GM21717 (cell line): ENCODE measurements around the gene LBH.

Source experiments
- ATAC-seq: cut with Tn5 transposase; IDR thresholded peaks from one replicate; pipeline ENCODE4 v1.9.1; 2021; ENCODE audit warnings: mild to moderate bottlenecking, moderate library complexity; ENCODE audit not compliant: unreplicated experiment

LBH gene

DNA sequence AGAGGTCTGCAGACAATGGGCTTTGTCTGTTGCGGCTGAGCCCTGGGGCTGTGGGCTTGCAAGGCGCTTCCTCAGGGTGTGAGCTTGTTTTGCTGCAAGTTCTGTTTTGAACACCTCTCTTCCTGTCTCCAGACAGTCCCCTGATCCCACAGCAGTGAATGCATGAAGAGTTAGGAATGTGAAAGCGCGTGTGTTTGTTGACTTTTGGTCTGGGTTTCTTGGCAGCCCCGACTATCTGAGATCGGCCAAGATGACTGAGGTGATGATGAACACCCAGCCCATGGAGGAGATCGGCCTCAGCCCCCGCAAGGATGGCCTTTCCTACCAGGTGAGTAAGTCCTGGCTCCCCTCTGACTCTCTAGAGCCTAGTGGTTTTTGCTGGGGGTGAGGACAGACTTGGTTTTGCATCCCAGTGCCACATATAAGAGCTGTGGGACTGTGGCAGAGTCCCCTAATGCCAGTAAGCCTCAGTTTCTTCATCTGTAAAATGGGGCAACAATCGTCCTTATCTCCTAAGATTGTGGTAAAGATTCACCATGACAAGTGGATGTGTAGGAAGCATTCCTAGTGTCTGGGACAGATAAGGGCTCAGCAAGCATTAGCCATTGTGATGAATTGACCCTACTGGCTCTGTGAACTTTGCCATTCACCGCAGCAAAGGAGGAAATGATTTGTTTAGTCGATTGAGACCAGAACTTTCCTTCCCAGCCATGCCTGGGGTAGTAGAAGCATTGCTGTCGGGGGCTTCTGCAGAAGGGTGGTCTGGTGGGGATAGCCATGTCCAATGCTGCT, 3.0 kb downstream of the LBH start:
- ATAC-seq, result no peak

DNA sequence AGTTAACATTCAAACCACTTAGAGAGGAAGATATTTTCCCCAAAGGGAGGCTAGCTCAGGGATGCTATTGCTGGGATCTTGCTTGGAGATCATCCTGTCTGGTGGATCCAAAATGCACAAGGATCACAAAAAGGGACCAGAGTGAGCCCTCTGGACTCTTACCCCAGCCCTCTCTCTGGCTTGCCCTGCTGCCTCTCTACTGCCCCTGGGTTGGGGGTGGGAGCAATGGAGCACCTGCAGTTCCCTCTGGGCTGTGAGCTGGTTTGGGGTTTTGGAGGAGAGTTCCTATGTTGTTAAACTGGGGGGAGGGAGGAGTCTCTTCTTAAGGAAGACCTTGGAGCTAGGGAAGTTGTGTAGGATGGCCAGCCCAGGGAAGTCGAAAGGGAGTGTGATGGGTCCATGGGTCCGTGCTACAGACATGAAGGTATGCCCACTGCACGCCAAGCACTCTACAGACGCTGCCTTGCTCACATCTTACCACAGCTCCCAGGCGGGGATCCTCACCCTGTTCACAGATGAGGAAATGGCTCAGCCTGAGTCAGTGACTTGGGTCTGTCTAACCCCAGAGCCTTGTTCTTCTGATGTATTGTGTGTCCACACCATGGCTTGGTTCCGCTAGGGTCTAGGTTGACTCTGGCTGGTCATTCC, 3.8 kb downstream of the LBH start:
- ATAC-seq, result no peak

DNA sequence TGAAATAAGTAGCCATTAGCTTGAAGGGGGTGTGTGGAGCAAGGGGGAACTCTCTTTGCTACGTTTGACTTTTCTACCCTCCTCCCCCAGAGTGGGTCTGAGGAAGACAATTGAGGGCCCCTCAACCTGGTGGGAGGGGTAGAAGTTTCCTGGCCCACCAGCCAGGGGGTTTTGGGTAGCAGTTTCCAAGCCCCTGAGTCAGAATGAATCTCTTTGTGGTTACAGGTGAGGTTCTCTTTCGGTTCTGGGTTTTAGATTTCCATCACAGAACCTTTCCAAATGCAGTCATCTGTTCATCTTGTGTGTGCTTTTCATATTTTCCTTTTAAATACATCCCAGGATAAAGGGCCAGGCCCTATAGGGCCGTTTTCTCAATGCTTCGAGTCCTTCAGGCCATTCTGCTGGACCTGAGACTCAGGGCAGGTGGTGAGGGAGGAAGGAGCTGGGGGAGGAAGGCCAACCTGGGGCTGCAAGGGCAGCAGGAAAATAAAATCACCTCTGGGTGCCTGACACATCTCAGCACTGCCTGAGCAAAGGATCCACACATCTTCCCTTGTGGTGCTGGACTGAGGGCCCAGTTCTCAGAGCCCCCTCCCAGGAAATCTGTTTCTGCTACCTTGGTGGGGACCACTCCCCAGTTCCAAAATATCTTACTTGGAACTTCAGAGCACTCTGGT, 4.7 kb downstream of the LBH start:
- ATAC-seq, result no peak

DNA sequence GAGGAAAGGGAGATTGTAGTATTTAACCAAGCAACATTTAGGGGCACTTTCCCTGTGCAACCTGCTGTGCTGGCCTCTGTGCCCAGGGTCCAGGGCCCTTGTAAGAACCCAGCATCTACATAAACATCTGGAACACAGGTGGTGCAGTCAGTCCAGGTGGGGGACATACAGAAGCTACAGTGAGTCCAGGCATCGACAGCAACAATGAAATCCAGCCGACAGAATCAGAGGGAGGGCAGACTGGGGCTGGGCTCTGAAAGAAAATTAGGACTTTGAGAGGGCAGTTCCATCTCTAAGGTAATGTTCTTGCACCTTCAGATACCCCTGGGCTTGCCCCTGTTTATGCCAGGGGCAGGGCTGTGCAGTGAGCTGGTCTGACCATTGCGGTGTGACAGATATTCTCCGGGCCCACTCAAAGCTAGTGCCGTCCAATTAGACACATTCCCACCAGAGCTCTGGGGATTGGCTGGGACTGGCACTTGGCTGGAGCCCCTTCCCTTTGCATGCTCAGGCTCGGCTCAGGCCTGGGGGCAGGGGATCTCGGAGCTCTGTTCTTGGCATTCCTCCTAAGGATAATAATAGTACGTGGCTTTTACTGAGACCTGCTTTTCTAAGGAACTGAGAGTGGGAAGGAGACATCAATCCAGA, 5.4 kb downstream of the LBH start:
- no peak for ATAC-seq

DNA sequence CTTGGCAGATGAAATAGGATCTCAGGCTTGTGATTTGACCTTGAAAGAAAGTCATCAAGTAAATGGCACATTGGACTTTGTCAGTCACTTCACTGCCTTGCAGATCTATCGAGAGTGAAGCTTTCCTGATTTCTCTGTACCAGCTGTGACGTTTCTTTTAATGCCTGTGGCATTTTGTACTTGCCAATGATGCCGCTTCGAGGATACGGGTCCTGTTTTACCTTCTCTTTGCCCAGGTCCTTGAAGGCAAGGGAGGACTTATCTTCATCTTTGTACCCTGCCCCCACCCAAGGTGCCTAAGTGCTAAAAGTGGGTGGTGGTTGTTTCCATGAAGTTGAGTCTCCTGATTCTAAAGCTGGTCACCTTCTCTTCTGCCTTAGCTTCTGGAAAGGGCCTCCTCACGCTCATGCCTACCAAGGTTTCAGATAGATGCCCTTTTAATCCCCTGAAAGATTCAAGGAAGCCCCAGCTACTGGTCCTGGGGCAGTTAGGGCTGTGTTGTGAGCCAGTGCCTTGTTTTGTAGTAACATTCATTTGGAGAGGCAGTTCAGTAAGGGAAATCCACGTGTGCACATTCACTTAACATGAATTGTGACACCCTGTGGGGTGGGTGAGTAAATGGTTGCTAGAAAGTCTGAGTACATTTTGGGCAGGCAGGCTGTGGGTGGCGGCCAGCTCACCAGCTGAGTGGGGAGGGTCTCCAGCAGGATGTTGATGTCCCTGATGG, 6.1 kb downstream of the LBH start:
- no peak for ATAC-seq

DNA sequence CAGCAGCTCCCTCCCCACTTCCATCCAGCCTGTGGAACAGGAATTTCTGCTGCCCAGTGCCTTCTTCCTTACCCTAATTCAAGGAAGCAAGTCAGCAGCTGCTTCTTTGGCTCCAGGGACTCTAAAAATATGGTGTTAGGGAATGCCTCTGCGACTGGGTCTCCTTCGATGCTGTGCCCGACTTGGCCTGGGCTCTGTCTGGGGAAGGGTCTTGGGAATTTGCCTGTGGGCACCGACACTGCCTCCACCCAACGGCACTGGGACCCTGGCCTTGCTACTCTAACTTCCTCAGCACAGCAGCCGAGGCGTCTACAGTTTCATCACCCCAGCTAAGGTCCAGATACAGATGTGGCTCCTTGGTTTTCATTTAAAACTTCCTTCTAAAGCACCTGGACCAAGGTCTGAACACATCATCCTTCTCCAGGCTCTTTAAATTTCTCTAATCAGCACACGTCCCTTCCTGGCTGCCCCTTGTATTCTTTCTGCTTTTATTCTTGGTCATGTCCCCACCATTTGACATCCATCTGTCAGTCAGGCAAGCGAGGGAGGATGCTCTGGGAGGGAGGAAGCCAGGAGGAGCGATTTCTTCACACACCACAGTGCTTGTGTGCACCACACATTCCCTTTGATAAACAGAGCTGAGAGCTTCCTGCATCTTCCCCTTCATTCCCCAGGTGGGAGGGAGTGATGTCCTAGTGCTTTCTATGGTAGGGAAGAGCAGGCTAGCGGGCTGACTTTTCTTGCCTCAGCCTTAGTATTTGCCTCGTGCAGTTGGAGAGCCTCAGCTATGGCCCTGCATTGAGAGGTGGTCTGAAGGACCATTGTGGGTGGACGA, 6.8 kb downstream of the LBH start:
- ATAC-seq, result no peak

DNA sequence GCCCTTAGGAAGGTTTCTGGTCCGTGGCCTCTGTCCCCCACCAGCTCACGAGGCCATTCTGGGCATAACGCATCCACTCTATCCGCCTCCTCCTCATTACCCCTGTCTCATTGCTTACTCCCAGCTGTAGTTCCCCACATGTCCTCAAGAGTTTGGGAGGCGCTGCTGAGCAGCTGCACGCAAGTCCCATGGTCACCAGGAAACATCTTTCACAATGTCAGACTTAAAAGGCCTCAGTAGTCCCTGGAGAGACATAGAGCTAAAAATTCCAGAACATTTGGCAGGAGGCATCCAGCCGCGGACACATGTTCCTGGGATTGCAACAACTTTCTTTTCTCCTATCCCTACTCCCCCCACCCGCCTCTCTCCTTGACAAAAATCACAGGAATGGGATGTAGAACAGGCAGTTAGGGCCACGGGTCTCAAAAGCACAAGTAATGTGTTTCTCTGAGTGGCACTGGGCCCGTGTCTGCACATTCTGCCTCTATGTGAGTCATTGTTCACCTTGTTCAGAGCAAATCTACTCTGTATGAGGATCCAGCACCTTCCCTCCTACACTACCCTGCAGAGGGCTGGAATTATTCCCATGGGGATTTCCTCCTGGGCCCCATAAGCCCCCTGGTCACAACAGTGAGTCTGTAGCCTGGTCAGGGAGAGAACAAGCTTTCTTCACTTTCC, 8.1 kb downstream of the LBH start:
- no peak for ATAC-seq

DNA sequence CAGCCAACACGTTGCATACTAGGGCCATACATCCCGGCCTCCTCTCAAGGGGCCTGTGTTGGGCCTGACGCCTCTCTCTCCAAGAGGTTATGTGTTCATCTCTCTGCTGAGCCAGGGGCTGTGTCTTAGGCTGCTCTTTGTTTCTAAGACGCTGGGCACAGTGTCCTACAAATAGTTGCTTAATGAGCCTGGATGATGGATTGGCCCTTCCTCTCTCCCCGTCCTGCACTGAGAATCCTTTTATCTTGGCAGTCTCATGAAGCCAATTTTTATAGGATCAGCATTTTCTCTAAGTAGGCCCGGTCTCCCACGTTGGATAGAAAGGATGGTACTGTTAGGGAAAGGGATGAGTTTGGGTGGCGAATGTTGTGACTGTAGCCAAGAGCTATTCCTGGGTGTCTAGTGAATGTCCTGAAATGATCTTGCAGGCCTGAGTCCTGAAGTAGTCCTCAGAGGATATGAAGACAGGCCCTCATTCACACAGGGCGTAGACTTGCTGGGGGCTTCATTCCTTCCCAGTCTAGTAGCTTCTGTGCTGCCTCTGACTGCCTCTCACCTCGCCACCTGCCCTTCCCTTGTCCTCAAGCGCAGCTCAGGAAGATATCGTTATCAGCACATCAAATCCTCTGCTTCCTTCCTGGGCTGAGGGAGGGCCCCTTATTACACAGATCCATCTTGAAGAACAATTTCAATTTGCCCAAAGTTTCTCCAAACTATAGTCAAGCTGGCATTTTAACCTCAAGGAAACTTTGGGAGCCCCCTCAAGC, 8.8 kb downstream of the LBH start:
- no peak for ATAC-seq

DNA sequence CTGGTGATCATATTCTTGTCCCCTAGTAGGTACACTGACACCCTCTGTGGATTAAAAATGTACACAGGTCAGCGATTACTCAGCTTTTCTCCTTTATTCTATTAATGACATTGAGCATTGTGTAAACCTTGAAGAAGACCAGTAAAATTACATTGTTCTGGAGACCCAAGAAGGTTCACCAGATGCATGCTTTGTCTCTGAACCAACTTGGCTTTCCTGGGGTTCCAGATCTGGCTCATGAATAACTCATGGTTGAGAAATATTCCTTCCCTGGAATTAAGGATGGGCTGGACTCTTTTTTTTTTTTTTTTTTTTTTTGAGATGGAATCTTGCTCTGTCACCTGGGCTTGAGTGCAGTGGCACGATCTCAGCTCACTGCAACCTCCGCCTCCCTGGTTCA, 11.9 kb downstream of the LBH start:
- ATAC-seq, result no peak

DNA sequence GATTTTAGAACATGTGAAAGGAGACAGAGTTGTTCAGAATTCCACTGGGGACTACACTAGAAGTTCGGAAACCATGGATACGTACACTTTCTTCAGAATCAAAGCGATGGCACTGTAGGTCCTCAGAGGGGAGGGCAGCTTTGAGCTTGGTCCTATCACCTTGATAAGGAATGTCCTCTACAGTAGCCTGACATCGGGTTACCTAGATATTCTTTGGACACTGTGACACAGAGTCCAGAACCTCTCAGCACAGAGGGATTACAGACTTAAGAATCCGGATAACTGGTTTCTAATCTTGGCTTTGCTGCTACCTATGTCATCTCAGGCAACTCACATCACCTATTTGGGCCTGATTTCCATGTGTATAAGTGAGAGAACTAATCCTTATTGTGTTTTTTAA, 14.0 kb downstream of the LBH start:
- no peak for ATAC-seq

DNA sequence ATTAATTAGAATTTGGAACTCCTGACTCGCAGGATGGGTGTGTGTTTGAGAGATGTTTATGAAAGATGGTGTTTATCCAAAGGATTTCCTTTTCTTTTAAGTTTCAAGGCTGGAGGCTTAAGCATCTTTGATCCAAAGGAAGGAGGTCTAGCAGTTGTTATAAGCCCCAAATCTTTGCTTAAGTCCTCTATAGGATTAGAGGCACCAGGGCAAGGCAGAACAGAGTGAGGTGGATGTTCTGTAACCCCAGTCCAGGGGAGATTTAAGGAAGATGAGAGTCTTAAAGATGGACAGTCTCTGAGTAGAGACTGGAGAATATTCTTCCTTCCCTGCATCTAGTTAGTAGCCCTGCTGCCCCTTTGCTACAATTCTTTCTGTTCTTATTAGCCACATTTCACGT, 17.5 kb downstream of the LBH start:
- no peak for ATAC-seq

DNA sequence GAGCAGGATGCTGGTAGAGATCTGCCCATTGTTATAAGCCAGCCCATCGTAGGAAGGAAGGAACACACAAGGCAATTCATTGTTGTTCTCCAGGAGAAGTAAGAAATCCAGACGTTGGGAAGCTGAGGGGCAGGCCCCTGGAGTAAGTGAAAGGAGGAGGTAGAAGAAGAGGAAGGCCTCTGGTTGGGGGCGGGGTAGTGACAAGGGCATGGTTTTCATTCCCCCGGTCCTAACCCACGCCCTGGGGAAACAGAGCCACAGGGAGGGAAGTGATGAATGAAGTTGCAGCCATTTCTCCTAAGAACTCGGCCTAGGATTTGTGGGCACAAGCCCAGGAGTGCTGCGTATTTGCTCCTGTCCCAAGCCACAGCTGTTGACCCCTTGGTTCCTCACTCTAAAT, 18.0 kb downstream of the LBH start:
- no peak for ATAC-seq

DNA sequence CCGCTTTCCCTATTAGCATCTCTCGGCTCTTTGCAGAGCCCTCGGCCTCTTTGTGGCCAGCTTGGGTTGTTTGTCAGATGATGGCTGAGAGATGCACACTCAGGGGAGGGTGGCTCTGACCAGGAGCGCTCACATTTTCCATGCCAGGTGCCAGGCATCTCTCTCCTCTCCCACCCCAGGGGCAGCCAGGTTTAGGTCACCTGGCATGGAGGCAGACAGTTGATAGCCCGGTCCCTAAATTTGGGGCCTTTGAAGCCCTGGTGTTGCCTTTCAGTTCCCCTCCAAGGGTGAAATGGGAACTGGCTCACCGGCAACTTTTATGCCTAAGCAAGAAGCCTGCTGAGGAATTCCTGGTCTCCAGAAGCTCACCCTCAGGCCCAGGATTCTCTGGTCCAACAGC, 19.1 kb downstream of the LBH start:
- no peak for ATAC-seq

DNA sequence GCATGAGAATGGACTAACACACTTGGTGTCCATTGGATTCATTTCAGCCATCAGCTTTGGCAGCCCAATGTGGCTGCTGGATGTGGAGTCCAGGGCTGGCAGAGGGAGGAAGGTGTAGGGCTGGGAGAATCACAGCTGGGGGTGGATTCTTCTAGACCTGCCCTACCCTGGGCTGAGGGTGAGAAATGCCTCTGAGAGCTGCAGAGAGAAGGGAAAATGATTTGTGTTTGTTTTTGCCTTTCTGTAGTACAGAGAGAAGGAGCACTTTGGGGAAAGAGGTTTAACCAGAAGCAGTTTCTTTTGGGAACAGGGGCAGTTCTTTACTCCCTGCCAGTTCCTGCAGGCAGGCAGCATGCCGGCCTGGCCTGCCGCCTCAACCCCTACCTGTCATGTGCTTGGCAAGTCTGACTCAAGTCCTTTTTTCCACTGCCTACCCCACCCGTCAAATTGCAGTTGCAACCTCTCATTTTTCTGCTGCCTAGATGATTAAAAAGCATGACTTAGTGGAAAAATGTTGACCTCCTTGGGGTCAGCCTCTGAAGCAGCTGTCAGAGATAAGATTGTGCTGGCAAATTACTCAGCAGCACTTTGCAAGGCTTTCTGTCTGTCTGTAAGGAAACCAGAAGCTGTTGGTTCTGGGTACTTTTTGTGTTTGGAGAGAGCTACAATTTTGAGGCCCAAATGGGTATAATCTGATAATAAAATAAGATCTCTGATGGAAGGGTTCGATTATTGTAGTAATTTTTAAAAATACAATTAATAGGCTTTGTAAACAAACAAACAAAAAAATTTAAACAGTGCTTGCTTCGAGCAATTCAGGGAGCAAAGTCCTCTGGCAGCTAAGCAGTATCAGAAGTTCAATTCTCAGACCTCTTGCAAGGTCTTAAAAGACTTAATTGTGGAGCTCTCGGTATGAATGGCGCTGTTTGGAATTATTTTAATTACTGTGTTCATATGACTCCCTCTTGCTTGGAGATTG, 21.7 kb downstream of the LBH start:
- no peak for ATAC-seq

DNA sequence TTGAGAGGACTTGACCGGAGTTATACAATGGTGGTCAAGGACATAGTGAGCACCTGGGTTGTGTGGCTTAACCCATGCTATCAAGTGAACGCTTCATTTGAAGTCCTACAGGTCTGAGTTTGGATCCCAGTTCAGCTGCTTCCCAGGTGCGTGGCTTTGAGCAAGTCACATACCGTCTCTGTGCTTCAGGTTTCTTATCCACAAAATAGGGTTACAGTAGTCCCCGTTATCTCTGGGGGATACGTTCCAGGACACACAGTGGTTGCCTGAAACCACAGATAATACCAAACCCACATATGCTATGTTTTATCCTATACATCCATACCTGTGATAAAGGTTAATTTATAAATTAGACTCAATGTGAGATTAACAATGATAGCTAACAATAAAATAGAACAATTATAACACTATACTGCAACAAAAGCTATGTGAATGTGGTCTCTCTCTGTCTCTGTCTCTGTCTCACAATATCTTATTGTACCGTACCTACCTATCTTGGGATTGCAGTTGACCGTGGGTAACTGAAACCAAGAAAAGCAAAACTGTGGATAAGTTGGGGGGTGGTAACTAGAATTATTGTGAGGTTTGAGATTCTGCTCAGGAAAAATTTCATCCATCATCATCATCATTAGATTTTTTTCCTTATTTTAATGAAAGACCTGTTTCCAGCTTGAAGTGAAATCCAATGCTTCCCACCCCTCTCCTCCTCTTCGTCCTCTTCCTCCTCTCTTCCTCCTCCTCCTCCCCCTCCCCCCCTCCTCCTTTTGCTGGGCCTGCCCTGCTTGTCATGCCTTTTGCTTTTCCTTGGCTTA, 22.7 kb downstream of the LBH start:
- ATAC-seq, result no peak

DNA sequence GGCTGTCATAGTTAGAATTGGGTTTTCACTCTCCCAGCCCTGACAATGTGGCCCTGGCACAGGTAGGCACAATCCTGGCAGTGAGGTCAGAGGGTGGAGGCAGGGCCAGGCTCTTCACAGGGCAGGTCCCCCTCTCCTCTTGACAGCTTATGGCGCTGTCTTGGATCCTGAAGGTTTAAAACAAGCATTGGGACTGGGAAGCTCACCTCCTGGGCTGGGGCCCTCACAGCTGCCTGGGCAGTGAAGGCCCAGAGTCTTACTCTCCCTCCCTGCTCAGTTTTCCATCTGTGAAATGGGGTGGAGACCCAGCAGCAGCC, 23.3 kb downstream of the LBH start:
- ATAC-seq, result no peak

DNA sequence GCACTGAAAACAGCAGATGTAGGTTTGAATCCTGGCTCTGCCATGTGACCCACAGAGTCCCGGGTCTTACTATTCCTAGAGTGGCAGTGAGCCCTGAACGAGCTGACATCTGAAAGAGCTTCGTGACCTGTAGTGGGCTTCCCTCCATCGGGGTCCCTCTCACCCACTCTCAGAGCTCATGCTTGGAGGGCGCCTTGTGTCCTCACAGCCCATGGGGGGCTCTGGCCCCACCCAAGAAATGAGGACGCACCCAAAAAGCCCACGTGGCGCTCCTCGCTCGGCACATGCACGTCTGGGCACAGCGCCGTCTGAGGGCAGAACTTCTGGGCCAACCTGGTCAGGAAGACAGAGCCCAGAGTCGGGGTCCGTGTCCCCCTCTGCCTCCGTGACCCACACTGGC, 23.7 kb downstream of the LBH start:
- no peak for ATAC-seq
